ENCODE results near the gene FAM81A.
"Not testable (repeated sequence)": the region's sequence is repeated elsewhere in the genome, so short reads cannot be mapped to it uniquely, and the experiment has no call there.

FAM81A gene

DNA sequence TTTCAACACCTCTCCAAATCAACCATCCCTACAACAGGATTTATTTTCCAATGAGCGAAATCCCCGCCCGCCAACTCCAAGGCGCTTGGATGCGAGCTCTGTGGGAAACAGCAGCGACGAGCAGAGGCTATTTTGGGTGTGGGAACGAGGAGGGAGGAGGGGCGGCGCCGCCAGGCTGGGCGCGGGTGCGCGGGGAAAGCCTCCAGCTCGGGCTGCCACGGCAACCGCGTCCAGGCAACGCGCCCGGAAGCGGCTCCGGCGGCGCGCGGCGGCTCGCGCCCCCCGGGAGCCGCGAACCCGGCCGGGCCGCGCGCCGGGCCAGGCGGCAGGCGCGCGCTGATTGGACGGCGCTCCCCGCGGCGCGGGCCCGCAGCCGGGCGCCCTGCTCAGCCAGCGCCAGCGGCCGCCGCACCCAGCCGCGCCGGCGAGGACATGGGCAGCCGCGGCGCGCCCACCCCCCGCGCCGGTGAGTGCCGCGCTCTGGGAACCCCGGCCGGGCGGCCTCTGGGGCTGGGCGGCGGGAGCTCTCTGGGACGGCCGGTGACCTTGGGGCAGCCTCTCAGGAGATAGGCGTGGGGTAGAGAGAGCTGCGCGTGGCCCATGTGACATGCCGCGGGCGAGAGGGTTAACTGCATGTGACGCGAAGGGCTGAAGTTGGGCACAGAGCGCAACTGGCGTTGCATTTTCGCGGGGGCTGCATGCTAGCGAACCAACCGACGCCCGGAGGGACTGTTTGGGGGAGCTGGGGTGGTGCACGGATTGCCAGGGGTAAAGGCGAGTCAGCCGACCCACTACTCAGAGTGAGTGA lies at the start of gene FAM81A:
Gene FAM81A, plus strand, starts transcription at position 370 of the 808 bp plus-strand sequence. CDS start 20,441 bp downstream, outside the sequence.
- DNase-seq (ENCODE audit: low spot score): peak; percentile 83

GRCh38 chr15:59388670-59389069 lies 49.3 kb upstream of the FAM81A start:
- DNase-seq (ENCODE audit: low spot score): no peak

- DNase-seq (ENCODE audit: low spot score): no peak
Measured at GRCh38 chr15:59392299-59392698, 45.7 kb upstream of the FAM81A start.

DNA sequence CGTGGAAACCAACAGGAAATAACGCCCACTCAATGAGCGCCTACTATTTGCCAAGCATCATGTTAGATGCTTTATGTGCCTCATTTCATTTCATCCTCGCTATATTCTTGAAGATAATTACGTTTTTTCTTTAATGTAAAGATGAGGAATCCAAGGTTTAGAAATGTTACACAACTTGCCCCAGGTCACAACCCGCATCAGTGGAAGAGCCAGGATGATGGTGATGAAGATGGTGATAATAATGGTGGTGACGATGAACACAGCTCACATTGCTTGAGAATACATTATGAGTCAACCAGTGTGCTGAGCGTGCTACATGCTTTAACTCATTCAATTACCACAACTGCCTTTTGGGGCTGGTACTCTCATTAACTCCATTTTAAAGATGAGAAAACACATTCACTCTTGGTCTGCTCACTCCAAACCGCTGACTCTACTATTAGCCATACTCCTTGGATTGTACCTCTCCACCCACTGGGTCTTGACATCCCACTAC lies 43.8 kb upstream of the FAM81A start:
- no peak for DNase-seq (ENCODE audit: low spot score)

GRCh38 chr15:59396211-59396610 lies 41.8 kb upstream of the FAM81A start:
- DNase-seq (ENCODE audit: low spot score): no peak

- DNase-seq (ENCODE audit: low spot score): no peak
Measured at GRCh38 chr15:59396679-59397078, 41.3 kb upstream of the FAM81A start.

DNA sequence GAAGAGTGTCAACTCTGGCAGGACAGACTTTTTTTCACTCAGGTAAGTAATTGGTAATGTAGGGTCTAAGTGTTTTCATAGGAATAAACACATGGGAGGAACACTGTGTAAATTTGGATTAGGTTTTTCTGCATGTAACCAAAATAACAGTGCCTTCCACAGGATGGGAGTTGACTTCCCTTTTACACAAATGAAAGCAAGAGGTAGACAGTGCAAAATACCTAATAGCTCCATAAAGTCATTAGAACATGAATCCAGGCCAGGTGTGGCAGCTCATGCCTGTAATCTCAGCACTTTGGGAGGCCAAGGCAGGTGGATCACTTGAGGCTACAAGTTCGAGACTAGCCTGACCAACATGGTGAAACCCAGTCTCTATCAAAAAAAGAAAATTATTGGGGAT lies 39.8 kb upstream of the FAM81A start:
- DNase-seq (ENCODE audit: low spot score): no peak

DNA sequence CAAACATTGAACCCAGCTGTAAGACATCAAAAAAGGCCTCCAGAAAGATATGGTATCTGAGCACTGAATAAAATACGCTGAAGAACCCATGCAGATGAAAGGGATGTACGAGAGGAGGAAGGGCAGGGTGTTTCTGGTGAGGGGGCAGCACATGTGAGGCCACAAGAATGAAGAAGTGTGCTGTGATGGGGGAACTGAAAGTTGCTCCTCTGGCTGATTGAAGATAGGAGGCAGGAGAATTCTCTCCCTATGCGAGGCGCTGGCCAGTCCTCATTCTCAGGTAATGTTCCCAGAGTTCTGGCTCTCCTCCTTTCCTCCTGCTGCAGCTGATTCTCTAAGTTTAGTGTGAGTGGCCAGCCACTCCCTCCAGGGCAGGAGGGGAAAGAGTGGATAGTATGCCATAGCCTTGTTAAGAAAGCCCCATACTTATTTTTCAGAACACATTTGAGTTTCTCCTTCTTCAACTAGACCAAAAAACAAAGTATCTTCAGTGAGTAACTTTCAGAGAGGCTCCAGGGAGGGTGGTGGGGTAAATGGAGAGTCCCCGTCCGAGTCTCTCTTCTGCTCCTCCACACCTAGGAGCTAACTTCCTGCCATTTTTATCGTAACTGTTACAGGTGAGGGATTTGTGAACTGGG lies 38.4 kb upstream of the FAM81A start:
- peak; percentile 34 for DNase-seq (ENCODE audit: low spot score)

DNA sequence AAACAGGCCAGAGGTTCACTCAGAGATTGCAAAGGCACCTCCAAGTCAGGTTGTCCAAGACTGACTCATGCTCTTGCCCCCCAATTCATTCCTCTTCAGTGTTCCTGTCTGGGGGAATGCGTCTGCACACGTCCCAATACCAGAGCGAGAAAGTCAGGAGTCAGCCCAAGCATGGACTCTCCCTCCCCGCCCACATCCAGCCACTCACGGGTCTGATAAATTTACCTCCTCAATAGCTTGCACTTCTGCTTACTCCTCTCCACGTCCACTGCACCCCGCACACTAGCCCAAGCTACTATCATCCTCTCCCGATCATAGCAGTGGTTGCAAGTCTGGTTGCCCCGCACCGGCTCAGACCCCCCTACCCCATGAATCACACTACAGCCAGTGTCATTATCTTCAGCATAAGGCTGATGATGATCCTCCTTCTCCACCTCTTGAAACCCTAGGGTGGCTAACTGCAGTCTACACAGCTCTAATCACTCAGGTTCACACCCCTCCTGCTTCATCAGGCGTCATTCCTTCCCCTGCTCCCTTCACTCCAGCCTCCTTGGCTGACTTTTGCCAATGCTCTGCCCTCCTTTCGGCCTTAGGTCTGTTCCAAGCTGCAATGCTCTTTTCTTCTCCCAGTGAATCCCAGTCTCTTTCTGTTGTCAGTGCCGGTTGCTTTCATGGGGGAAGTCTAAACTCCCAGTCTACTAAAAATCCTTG lies 37.7 kb upstream of the FAM81A start:
- DNase-seq (ENCODE audit: low spot score): no peak

DNA sequence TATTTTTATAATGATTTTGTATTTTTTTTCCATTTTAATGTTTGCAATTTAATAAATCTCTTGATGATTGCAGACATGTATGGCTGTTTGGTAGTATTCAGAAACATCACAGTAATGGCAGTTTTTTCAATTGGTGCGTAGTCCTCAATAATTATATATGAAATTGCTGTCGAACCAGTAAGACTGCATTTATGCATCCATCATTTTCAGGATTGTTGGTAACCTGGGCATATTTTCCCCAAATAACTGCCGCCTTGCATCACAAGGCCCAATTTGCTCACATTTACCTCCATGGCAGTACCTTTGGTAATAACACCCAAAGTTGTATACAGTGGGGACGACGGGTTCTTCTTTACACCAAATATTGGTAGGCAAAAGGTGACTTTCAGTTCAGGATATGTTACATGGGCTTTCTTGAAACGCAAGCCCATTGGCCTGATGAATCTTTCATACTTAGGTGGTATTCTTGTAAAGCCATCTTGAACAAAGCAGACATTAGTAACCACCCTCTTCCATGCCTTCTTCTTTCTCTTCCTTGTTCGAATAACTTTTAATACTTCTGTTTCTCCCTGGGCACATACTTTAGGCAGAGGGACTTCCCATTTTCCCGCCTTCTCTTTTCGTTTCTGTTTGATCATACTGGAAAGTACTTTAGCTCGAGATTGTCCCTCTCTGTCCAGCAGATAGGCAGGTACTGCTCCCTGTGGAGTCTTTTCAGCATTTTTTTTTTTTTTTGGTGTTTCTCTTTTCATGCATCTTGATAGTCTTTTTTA lies 36.7 kb upstream of the FAM81A start:
- not testable (repeated sequence) for DNase-seq (ENCODE audit: low spot score)

DNA sequence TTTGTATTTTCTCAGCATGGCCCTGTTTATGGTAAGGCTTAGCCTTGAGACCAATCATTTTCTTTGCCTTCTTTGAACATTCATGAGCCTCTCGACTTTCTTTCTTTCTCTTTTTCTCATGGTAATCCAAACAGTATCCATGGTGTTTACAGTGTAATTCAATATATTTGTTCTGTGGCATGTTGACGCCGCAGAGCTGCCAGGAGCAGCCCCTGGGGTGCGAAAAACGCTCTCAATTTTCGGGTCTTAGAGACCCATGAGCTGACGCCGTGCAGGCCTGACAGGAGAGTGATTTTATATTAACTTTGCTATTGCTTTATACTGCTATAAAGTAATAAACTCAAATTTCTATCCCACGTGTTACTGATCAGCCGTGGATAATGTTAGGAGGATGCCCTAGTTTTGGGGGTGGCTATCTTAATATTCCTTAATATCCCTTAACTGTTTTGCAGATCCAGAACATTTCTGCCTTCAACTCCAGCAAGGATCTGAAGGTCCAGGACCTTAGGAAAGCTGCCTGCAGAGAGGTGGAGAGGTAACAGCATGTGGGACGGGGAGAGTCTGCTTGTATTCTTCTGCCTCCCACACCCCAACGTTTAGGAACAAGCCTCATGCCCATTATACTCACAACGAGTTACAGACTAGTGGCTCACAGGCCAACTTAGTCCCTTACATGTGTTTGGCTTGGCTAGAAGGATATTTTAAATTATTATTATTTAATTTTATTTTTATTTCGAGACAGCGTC lies 36.0 kb upstream of the FAM81A start:
- DNase-seq (ENCODE audit: low spot score): no peak

- DNase-seq (ENCODE audit: low spot score): no peak
Measured at GRCh38 chr15:59405079-59405478, 32.9 kb upstream of the FAM81A start.

DNA sequence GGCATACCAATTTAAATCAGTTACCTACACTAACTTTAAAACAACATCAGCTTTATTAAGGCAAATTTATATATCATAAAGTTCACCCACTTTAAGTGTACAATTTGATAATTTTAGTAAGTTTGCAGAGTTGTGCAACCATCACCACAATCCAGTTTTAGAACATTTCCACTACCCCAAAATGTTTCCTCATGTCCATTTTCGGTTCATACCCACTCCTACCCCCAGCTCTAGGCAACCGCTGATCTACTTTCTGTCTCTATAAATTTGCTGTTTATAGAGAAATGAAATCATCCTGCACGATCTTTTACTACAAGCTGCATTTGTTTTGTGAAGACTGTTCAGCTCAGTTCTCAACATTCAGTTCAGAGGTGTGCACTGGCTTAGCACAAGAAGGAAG lies 31.5 kb upstream of the FAM81A start:
- no peak for DNase-seq (ENCODE audit: low spot score)

GRCh38 chr15:59407946-59408345 lies 30.0 kb upstream of the FAM81A start:
- DNase-seq (ENCODE audit: low spot score): no peak

GRCh38 chr15:59410391-59410896 lies 27.5 kb upstream of the FAM81A start:
- DNase-seq (ENCODE audit: low spot score): no peak

DNA sequence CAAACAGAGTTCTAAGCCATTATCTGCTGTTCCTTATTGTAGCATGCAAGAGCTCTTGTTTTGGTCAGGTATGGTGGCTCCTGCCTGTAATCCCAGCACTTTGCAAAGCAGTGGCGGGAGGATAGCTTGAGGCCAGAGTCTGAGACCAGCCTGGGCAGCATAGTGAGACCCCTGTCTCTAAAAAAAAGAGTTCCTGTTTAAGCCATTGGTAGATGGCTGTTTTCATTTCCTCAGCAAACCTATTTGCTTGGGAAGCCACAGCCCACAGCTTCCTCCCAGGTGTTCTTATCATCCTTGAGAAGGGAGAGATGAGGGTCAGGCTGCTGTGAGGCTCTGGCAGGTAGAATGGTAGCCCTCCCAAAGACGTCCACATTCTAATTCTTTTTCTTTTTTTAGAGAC lies 24.4 kb upstream of the FAM81A start:
- DNase-seq (ENCODE audit: low spot score): no peak

GRCh38 chr15:59416816-59417215 lies 21.2 kb upstream of the FAM81A start:
- DNase-seq (ENCODE audit: low spot score): no peak

- no peak for DNase-seq (ENCODE audit: low spot score)
Measured at GRCh38 chr15:59419170-59419569, 18.8 kb upstream of the FAM81A start.

GRCh38 chr15:59420108-59420507 lies 17.9 kb upstream of the FAM81A start:
- DNase-seq (ENCODE audit: low spot score): no peak

DNA sequence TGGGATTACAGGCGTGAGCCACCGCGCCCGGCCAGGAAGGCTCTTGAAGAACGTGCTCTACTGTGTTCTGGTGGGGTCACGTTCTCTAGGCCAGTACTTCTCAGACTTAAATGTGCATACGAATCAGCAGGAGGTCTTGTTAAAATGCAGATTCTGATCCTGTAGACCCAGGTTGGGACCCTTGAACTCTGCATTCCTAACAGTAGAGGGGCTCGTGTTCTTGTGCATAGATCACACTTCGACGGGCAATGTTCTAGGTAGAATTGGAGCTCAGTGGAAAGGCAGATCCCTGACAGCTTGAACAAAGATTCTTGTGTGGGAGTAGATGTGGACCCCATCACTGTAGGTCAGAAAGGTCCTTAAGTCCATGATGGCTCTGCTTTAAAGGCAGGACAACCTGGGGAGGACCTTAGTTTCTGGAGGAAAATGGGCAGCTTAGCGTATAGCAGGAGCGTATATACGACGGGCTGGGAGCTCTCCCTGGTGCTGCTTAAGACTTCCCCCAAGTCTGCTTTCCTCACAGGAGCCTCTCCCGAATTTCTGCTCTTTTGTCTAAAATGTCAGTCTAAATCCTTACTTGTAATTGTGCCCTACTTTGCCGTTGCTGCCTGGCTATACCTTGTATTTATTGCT lies 16.9 kb upstream of the FAM81A start:
- DNase-seq (ENCODE audit: low spot score): no peak

DNA sequence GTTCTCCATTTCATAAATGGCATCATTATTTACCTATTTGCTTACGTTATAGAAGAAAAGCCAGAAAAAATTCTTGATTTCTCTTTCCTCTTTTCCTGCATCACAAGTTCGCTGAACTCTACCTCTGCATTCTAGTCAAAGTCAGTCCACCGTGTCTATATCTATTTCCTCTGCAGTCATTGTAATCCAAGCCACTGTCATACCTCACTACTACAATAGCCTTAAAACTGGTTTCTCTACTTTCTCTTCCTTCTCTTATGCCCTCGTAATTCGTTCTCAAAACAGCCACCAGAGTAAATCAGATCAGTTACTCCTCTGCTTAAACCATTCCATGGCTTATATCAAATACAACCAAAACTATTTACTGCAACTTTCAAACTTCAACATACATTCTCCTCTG lies 13.4 kb upstream of the FAM81A start:
- no peak for DNase-seq (ENCODE audit: low spot score)

Measured in putamen (tissue), 1 donor.